Stimulated activated CD4-positive, alpha-beta T cell treated with anti-CD3 and anti-CD28 coated beads, Interleukin-2, amount 100 ng/mL, for 24 hours (primary cell): ENCODE data around the gene SIGLEC1.

Source experiments
- DNase-seq, 2 donors: peaks; one replicate each; pipeline ENCODE4 v3.0.0-alpha.2; 2020

Gene SIGLEC1

DNA sequence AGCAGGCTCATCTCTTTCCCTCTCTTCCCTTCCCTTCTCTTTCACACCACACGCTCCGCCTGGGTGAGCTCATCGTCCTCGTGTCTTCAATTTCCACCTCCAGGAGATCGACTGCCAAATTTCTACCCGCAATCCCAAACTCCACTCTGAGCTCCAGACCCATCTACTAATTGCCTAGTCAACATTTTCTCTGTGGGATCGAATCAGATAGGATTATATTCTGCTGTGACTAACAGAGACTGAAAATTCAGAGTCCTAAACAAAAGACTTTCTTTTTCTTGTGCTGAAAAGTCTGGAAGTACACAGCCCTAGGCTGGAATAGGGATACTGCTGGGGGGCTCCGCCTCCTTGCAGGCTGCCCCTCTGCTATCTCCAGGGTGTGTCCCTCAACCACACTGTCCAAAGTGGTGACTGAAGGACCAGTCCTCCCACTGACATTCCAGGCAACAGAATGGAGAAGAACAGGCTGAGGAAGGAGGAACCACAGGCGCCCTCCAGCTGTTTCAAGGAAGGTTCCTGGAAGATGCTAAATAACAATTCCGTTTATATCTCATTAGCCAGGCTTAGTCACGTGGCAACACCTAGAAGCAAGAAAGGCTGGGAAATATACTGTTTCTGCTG is 15.1 kb upstream of the SIGLEC1 start:
- DNase-seq, result no peak

DNA sequence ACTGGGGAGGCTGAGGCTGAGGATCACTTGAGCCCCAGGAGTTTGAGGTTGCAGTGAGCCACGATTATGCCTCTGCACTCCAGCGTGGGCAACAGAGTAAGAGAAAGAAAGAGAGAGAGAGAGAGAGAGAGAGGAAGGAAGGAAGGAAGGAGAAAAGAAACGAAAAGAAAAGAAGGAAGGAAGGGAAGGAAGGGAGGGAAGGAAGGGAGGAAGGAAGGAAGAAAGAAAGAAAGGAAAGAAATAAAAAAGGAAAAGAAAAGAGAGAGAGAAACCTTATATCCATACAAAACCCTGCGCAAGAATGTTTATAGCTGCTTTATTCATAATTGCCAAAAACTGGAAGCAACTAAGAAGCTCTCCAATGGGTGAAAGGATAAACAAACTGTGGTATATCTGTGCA is 12.0 kb upstream of the SIGLEC1 start:
- DNase-seq, result no peak

GRCh38 chr20:3723284-3723683 is 10.9 kb upstream of the SIGLEC1 start:
- DNase-seq, result no peak

GRCh38 chr20:3721912-3722311 is 9.5 kb upstream of the SIGLEC1 start:
- no peak for DNase-seq

- no peak for DNase-seq
These were observed 8.2 kb upstream of the SIGLEC1 start for GRCh38 chr20:3720626-3721025.

DNA sequence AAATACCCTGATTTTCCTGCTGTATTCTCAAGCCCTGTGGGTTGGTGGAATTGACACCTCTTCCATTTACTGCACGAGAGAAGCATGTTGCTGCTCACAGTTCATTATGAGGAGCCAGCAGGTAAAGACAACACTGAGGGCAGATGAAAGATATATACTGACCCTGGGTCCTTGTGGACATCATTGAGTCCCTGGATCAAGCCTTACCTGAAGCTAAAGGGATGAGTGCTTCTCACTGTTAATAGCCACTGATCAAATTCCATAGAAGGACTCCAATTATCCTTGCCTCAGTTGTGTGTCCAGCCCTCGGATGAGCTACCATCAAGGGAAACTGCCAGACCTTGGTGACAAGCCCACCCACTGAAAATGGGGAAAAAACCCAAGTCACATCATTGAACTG is 7.7 kb upstream of the SIGLEC1 start:
- no peak for DNase-seq

DNA sequence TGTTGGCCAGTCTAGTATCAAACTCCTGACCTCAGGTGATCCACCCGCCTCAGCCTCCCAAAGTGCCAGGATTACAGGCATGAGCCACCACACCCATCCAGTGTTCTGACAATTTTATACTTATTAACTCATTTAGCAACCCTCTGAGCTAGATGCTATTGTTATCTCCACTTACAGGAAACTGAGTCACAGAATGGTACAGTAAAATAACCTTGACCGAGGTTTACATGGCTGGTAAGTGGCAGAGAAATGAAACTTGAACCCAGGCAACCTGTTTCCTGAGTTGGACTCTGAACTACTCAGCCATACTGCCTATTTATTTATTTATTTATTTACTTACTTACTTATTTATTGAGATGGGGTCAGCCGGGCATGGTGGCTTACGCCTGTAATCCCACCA is 6.6 kb upstream of the SIGLEC1 start:
- no peak for DNase-seq

DNA sequence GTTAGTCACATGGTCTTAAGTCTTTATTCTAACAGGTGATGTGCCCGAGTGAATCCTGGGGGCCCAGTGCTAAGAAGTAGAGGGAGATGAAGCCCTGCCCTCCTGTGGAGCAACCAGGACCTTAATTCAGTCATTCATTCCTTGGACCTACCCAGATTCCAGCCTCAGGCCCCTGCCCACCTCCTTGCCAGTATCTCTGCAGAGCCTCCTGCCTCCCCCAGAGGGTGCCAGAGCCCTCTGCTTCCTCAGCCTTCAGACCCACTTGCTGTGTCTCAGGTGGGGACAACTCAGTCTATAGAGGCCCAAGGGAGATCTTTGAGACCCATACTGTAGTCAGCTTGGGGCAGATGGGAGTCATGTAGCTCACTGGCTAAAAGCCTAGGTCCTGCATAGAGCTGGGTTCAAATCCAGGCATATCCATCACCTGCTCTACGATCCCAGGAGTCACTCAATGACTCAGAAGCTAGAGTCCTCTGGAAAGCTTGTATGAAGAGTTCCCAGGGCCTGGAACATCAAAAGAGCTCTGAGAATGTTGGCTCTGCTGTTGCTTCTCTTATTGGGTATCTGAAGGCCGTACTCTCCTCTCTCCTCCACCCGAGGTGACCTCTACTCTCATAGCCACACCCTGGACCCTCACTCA is 3.9 kb upstream of the SIGLEC1 start:
- peak; percentile 31 to 32 for DNase-seq

GRCh38 chr20:3714092-3714491 is 1.7 kb upstream of the SIGLEC1 start:
- no peak for DNase-seq

DNA sequence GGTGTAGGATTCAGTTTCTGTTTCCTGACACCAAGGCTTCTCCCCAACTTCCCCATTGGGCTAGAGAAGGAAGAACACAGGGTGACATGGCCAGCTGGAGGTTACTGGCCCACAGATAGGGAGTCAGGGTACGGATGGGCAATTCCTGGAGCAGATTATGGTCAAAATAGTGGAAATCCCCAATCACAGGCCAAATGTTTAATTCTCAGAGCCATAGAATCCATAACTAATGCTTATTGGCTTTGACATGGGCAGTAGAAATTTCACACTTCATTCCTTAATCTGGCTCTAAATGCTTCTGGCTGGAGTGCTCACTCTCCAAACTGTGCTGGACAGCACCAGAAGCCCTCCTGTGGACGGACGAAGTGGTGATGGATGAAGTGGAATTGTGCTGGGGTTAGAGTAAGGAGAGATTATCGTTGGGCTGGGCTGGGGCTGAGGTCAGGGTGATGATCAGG is 887 bp downstream of the SIGLEC1 start:
- DNase-seq, result no peak

GRCh38 chr20:3710703-3711483 is 1.5 kb downstream of the SIGLEC1 start:
- peak; percentile 85 to 87 for DNase-seq

DNA sequence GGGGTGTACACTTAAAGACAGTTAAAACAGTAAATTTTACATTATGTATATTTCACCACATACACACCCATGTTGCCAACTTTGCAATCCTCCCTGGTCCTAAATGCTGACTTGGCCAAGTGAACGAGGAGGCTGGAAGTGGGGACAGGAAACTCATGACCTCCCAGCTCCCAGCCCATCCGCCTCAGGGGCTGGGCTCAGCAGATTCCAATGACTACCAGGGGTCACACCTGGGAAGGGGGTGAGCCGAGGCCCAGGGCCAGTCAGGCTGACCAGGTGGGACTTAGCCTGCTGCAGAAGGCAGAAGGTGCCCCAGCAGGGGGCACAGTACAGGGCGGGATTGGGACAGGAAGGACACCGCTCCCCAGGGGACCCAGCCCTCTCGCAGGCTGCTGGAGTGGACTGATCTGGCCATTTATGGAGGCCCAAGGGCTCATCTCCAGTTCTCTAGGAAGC is 2.4 kb downstream of the SIGLEC1 start:
- no peak for DNase-seq

GRCh38 chr20:3707508-3707899 is 4.9 kb downstream of the SIGLEC1 start:
- DNase-seq, result no peak

- no peak for DNase-seq
These were observed 5.5 kb downstream of the SIGLEC1 start for GRCh38 chr20:3706774-3707507.

GRCh38 chr20:3705970-3706739 is 6.2 kb downstream of the SIGLEC1 start:
- no peak for DNase-seq

DNA sequence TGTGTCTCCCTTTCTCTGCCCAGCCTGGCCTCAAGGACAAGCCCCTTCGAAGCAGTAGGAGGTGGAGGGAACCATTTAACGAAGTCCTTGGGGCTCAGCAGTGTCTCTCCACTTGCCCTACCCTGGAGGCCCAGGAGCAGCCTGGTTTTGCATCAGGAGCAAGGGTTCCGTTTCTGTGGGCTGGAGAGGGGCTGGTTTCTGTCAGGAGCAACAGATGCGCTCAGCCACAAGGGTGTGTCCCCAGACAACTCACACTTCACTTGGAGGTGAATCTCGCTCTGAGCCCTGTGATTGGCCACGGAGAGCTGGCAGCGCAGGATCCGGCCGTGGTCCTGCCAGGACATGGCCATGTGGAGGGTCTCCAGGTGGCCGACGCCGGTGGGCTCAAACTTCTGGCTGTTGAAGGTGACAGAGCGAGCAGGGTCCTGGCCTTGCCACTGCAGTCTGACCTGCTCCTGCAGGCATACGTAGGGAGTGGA is 6.9 kb downstream of the SIGLEC1 start:
- no peak for DNase-seq

DNA sequence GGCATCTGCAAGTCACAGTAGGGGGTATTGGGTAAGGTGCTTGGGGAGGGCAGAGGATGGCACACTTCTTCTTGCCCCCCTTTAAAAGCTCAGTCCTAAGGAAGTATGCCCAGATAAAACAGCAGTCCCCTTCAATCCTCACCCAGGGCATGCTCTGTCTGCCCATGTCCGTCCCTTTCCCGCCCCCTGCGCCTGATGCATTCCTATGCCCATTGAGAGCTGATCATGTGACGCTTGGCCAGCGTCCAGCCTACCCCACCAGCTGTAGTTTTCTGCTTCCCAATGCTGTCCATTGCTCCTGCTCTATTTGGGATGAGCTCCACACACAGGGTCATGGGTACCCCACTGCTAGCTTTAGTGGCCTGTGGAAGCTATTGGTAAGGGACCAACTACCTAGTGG is 8.3 kb downstream of the SIGLEC1 start:
- no peak for DNase-seq

GRCh38 chr20:3702611-3703391 is 9.6 kb downstream of the SIGLEC1 start:
- no peak for DNase-seq

- no peak for DNase-seq
These were observed 11.1 kb downstream of the SIGLEC1 start for GRCh38 chr20:3701061-3701998.

GRCh38 chr20:3699037-3699436 is 13.4 kb downstream of the SIGLEC1 start:
- DNase-seq, result no peak
